Dedifferentiated amniotic fluid mesenchymal stem cell (primary cell): ENCODE results near the gene DGKD.

Experiments used
- DNase-seq: peaks from one replicate; pipeline ENCODE4 v3.0.0-alpha.2; 2016; ENCODE audit errors: extremely low spot score

The DGKD gene

GRCh38 chr2:233501198-233502076, 147.1 kb downstream of the DGKD start:
- DNase-seq, result no peak

- no peak for DNase-seq
These were observed 149.2 kb downstream of the DGKD start for GRCh38 chr2:233503481-233503880.

GRCh38 chr2:233503947-233504637, 149.8 kb downstream of the DGKD start:
- no peak for DNase-seq

GRCh38 chr2:233513953-233514655, 159.8 kb downstream of the DGKD start:
- no peak for DNase-seq

- DNase-seq, result no peak
These were observed 165.7 kb downstream of the DGKD start for GRCh38 chr2:233519787-233520611.
